H9 (cell line): ENCODE results near the gene TENM3. TPM values are rescaled to one million over a fixed set of nuclear protein-coding genes. Genes with fewer than 3 reads are reported as not detected.

Experiments used
- DNase-seq: peaks from one replicate; pipeline ENCODE4 v3.0.0-alpha.2; 2017
- H2AFZ ChIP-seq: one replicate; pipeline ENCODE4 v1.6.1; 2013; ENCODE audit warnings: mild to moderate bottlenecking, low read length, control low read depth, moderate library complexity
- H2AK5ac ChIP-seq: 2 replicates; pipeline ENCODE4 v1.6.1; 2013; ENCODE audit warnings: low read length, control low read depth, mixed read lengths; ENCODE audit not compliant: insufficient read length
- H2BK120ac ChIP-seq: one replicate; pipeline ENCODE4 v1.6.1; 2013; ENCODE audit warnings: low read depth, mild to moderate bottlenecking, low read length, control low read depth, inconsistent platforms; ENCODE audit not compliant: poor library complexity, severe bottlenecking
- H2BK12ac ChIP-seq: 2 replicates; pipeline ENCODE4 v1.6.1; 2013; ENCODE audit warnings: low read length, control low read depth, mixed read lengths, low read depth; ENCODE audit not compliant: insufficient read length
- H2BK15ac ChIP-seq: 2 replicates; pipeline ENCODE4 v1.6.1; 2013; ENCODE audit warnings: low read depth, low read length, control low read depth
- H2BK20ac ChIP-seq: one replicate; pipeline ENCODE4 v1.6.1; 2013; ENCODE audit warnings: low read depth, mild to moderate bottlenecking, low read length, control low read depth, inconsistent platforms; ENCODE audit not compliant: poor library complexity, severe bottlenecking
- H2BK5ac ChIP-seq: 2 replicates; pipeline ENCODE4 v1.6.1; 2013; ENCODE audit warnings: low read length, control low read depth, mixed read lengths; ENCODE audit not compliant: insufficient read length
- H3K14ac ChIP-seq: 2 replicates; pipeline ENCODE4 v1.6.1; 2013; ENCODE audit warnings: low read length, control low read depth; ENCODE audit not compliant: insufficient read depth
- H3K18ac ChIP-seq: 2 replicates; pipeline ENCODE4 v1.6.1; 2013; ENCODE audit warnings: low read depth, mild to moderate bottlenecking, mixed read lengths, low read length, control low read depth; ENCODE audit not compliant: insufficient read length
- H3K23ac ChIP-seq: 2 replicates; pipeline ENCODE4 v1.6.1; 2013; ENCODE audit warnings: low read length, control low read depth, mixed read lengths, low read depth; ENCODE audit not compliant: insufficient read length
- H3K23me2 ChIP-seq: 2 replicates; pipeline ENCODE4 v1.6.1; 2013; ENCODE audit warnings: low read depth, mild to moderate bottlenecking, mixed read lengths, low read length, control low read depth; ENCODE audit not compliant: insufficient read length, poor library complexity, severe bottlenecking
- H3K27ac ChIP-seq: 2 replicates; pipeline ENCODE4 v1.5.1; 2013; ENCODE audit warnings: low read length, control low read depth, mixed read lengths, low read depth; ENCODE audit not compliant: insufficient read length
- H3K27me3 ChIP-seq: 2 replicates; pipeline ENCODE4 v1.6.1; 2013; ENCODE audit warnings: low read length, control low read depth, inconsistent platforms; ENCODE audit not compliant: insufficient read depth
- H3K4ac ChIP-seq: 2 replicates; pipeline ENCODE4 v1.6.1; 2013; ENCODE audit warnings: low read depth, mild to moderate bottlenecking, control low read depth, inconsistent platforms, low read length, moderate library complexity
- H3K4me1 ChIP-seq: 2 replicates; pipeline ENCODE4 v1.6.1; 2013; ENCODE audit warnings: low read length, control low read depth, inconsistent platforms; ENCODE audit not compliant: insufficient read depth
- H3K4me2 ChIP-seq: 2 replicates; pipeline ENCODE4 v1.6.1; 2013; ENCODE audit warnings: low read length, control low read depth, mixed read lengths; ENCODE audit not compliant: insufficient read length, insufficient read depth
- H3K56ac ChIP-seq: 2 replicates; pipeline ENCODE4 v1.6.1; 2013; ENCODE audit warnings: low read depth, mild to moderate bottlenecking, mixed read lengths, low read length, control low read depth; ENCODE audit not compliant: insufficient read length
- H3K79me1 ChIP-seq: 2 replicates; pipeline ENCODE4 v1.6.1; 2013; ENCODE audit warnings: low read depth, mild to moderate bottlenecking, moderate library complexity, low read length, control low read depth, inconsistent platforms; ENCODE audit not compliant: insufficient read depth, poor library complexity, severe bottlenecking
- H3K79me2 ChIP-seq: 2 replicates; pipeline ENCODE4 v1.6.1; 2013; ENCODE audit warnings: low read length, control low read depth, inconsistent platforms; ENCODE audit not compliant: insufficient read depth
- H3K9ac ChIP-seq: 2 replicates; pipeline ENCODE4 v1.6.1; 2013; ENCODE audit warnings: low read length, control low read depth, mixed read lengths; ENCODE audit not compliant: insufficient read length; ENCODE audit errors: extremely low read depth
- H3K9me3 ChIP-seq: one replicate; pipeline ENCODE4 v1.6.1; 2013; ENCODE audit warnings: low read depth, low read length, inconsistent platforms; ENCODE audit not compliant: control insufficient read depth
- H3T11ph ChIP-seq: one replicate; pipeline ENCODE4 v1.6.1; 2013; ENCODE audit warnings: mild to moderate bottlenecking, low read length, control low read depth, inconsistent platforms
- H4K20me1 ChIP-seq: one replicate; pipeline ENCODE4 v1.6.1; 2013; ENCODE audit not compliant: control insufficient read depth, insufficient read length, insufficient read depth
- H4K5ac ChIP-seq: 2 replicates; pipeline ENCODE4 v1.6.1; 2013; ENCODE audit warnings: low read depth, mild to moderate bottlenecking, mixed read lengths, low read length, control low read depth; ENCODE audit not compliant: insufficient read length
- H4K8ac ChIP-seq: replicated peaks from 2 replicates; pipeline ENCODE4 v1.6.1; 2013; ENCODE audit warnings: low read length, control low read depth, mixed read lengths, low read depth; ENCODE audit not compliant: insufficient read length
- H4K91ac ChIP-seq: 2 replicates; pipeline ENCODE4 v1.6.1; 2013; ENCODE audit warnings: low read depth, mild to moderate bottlenecking, moderate library complexity, mixed read lengths, low read length, control low read depth; ENCODE audit not compliant: insufficient read length
- H3K27ac Mint-ChIP-seq, 3 experiments: 2 replicates in 2 of 3; 3 replicates in 1 of 3; pipeline ENCODE4 v1.8.0; 2020 to 2021; ENCODE audit warnings: mixed read lengths in 3 of 3, mild to moderate bottlenecking in 1 of 3, moderate library complexity in 1 of 3
- H3K27me3 Mint-ChIP-seq: 2 replicates; pipeline ENCODE4 v1.8.0; 2021; ENCODE audit warnings: low read depth, mild to moderate bottlenecking, moderate library complexity, mixed read lengths
- H3K36me3 Mint-ChIP-seq, 3 experiments: 2 replicates in 2 of 3; 3 replicates in 1 of 3; pipeline ENCODE4 v1.8.0; 2020 to 2021; ENCODE audit warnings: low read depth in 3 of 3, mixed read lengths in 3 of 3; ENCODE audit not compliant: insufficient read depth in 1 of 3
- H3K4me1 Mint-ChIP-seq, 2 experiments: 2 replicates each; pipeline ENCODE4 v1.8.0; 2020; ENCODE audit warnings: mixed read lengths in 2 of 2
- H3K4me3 Mint-ChIP-seq, 2 experiments: 2 replicates in 1 of 2; 3 replicates in 1 of 2; pipeline ENCODE4 v1.8.0; 2020 to 2021; ENCODE audit warnings: mild to moderate bottlenecking in 2 of 2, mixed read lengths in 2 of 2, moderate library complexity in 1 of 2
- H3K9me3 Mint-ChIP-seq, 2 experiments: 2 replicates in 1 of 2; 3 replicates in 1 of 2; pipeline ENCODE4 v1.8.0; 2020; ENCODE audit warnings: mild to moderate bottlenecking in 2 of 2, mixed read lengths in 2 of 2, moderate library complexity in 1 of 2
- CTCF ChIP-seq: fragments of 200-600 bp; sonication (generic); conservative IDR thresholded peaks from 3 replicates; pipeline ENCODE4 v1.8.0; 2021; ENCODE audit warnings: antibody characterized with exemption, mild to moderate bottlenecking
- WGBS: extraction: QIAGEN DNeasy Blood & Tissue Kit; methylation state at CpG from one replicate; pipeline ENCODE4 v1.1.7; 2013; ENCODE audit warnings: missing lambda C conversion rate, low lambda C conversion rate, mixed read lengths; ENCODE audit not compliant: insufficient read length; ENCODE audit errors: extremely low coverage; 5-methylcytosine and 5-hydroxymethylcytosine counted together
- total RNA-seq: library from RNA; stranded (reverse); gene quantifications from 2 replicates; pipeline ENCODE4 v1.2.1, GENCODE V29; 2021

TENM3 gene
- total RNA-seq, 1 experiment from 2014 or later, result 49.6 TPM

GRCh38 chr4:182764642-182765041 lies 521.4 kb downstream of the TENM3 start:
- no peaks in the 10 kb centered on the region for H3K27me3 Mint-ChIP-seq
- DNase-seq, result no peak
- H3K23ac ChIP-seq, result no peak overlapping the region

More at GRCh38 chr4:182764642-182765041, 521.4 kb downstream of the TENM3 start:
- Histone ChIP-seq H2AK5ac (no peak overlapping the region), H3K27ac (no peak overlapping the region), H3K79me1 (no peaks in the 10 kb centered on the region), H2BK5ac (no peak overlapping the region), H2AFZ (no peak overlapping the region), H2BK120ac (no peak overlapping the region), H4K20me1 (no peaks in the 10 kb centered on the region), H3K4me1 (no peaks in the 10 kb centered on the region; the same call in 1 of the 2 replicates), H4K91ac (no peak overlapping the region), H2BK15ac (no peak overlapping the region), H3K23me2 (no peaks in the 10 kb centered on the region), H4K8ac (no peak overlapping the region), H4K5ac (no peak overlapping the region), H2BK12ac (no peak overlapping the region), H3K9me3 (no peaks in the 10 kb centered on the region), H3K18ac (no peak overlapping the region), H3K4me2 (no peak overlapping the region), H2BK20ac (no peak overlapping the region), H3K56ac (no peak overlapping the region), H3K4ac (no peak overlapping the region), H3K9ac (no peak overlapping the region), H3T11ph (no peak overlapping the region), H3K27me3 (no peaks in the 10 kb centered on the region), H3K14ac (no peak overlapping the region; the same call in 1 of the 2 replicates), H3K79me2 (no peaks in the 10 kb centered on the region)
- H3K27ac Mint-ChIP-seq, result peak overlapping the region; percentile 24 to 31 (median 25); a peak in 4 of 7 replicates
- peaks cover 23 to 37% of the 10 kb centered on the region in 2 experiments for H3K4me1 Mint-ChIP-seq
- H3K4me3 Mint-ChIP-seq, result no peak overlapping the region
- no peaks in the 10 kb centered on the region for H3K9me3 Mint-ChIP-seq
- WGBS, result no CpG with 5 or more reads among the region's 8 CpGs
- TF ChIP-seq CTCF, result peak; percentile 36; the same call in 2 of the 3 replicates
- H3K36me3 Mint-ChIP-seq, result peaks cover 0 to 2% (median 0%) of the 10 kb centered on the region in 3 experiments; a peak in 3 of 7 replicates
